HG03159 (cell line): ENCODE results near the gene TNFRSF18.
"Not testable (repeated sequence)": the region's sequence is repeated elsewhere in the genome, so short reads cannot be mapped to it uniquely, and the experiment has no call there.

Source experiments
- ATAC-seq: cut with Tn5 transposase; IDR thresholded peaks from one replicate; pipeline ENCODE4 v1.9.1; 2021; ENCODE audit warnings: mild to moderate bottlenecking, moderate library complexity; ENCODE audit not compliant: unreplicated experiment

The TNFRSF18 gene

GRCh38 chr1:1179983-1180861 lies 26.2 kb downstream of the TNFRSF18 start:
- no peak for ATAC-seq

- no peak for ATAC-seq
Observed at GRCh38 chr1:1179346-1179982, 26.9 kb downstream of the TNFRSF18 start.

- ATAC-seq, result no peak
Observed at GRCh38 chr1:1178794-1179331, 27.5 kb downstream of the TNFRSF18 start.

- no peak for ATAC-seq
Observed at GRCh38 chr1:1177452-1178206, 28.8 kb downstream of the TNFRSF18 start.

- ATAC-seq, result no peak
Observed at GRCh38 chr1:1176931-1177330, 29.5 kb downstream of the TNFRSF18 start.

- ATAC-seq, result not testable (repeated sequence)
Observed at GRCh38 chr1:1176063-1176761, 30.2 kb downstream of the TNFRSF18 start.

- ATAC-seq, result no peak
Observed at GRCh38 chr1:1175221-1176062, 30.9 kb downstream of the TNFRSF18 start.

- no peak for ATAC-seq
Observed at GRCh38 chr1:1173793-1174415, 32.5 kb downstream of the TNFRSF18 start, which contains the start of gene TTLL10. Gene TTLL10 (plus strand): TSS chr1:1173880. CDS start chr1:1179216, 5,336 bp downstream.

- ATAC-seq, result no peak
Observed at GRCh38 chr1:1173061-1173792, 33.2 kb downstream of the TNFRSF18 start.

- no peak for ATAC-seq
Observed at GRCh38 chr1:1171546-1172340, 34.6 kb downstream of the TNFRSF18 start.

GRCh38 chr1:1171161-1171545 lies 35.2 kb downstream of the TNFRSF18 start:
- ATAC-seq, result no peak

- ATAC-seq, result no peak
Observed at GRCh38 chr1:1170215-1171091, 35.9 kb downstream of the TNFRSF18 start.

- no peak for ATAC-seq
Observed at GRCh38 chr1:1169429-1170214, 36.8 kb downstream of the TNFRSF18 start.

- no peak for ATAC-seq
Observed at GRCh38 chr1:1168451-1169411, 37.7 kb downstream of the TNFRSF18 start.
